Measurements from ENCODE around the gene SMARCE1.

SMARCE1 gene

GRCh38 chr17:40602445-40603443, 44.9 kb downstream of the SMARCE1 start:
- Histone ChIP-seq H3K9ac (ENCODE audit: low read depth, low read length) (no peak overlapping the region), H4K20me1 (ENCODE audit: insufficient read depth, low read length) (no peaks in the 10 kb centered on the region), H3K4me2 (ENCODE audit: insufficient read depth, low read length) (no peak overlapping the region), H3K27me3 (ENCODE audit: insufficient read depth, low read length, poor library complexity) (no peaks in the 10 kb centered on the region), H2AFZ (ENCODE audit: low read depth, low read length) (peak overlapping the region; percentile 8; the same call in 1 of the 2 replicates), H3K79me2 (ENCODE audit: insufficient read depth, low read length) (no peaks in the 10 kb centered on the region), H3K27ac (ENCODE audit: low read length) (no peak overlapping the region), H3K4me1 (ENCODE audit: insufficient read depth, low read length) (no peaks in the 10 kb centered on the region), H3K4me3 (ENCODE audit: low read depth in 1 of 2, low read length in 2 of 2) (no peak overlapping the region), H3K36me3 (ENCODE audit: insufficient read depth, low read length) (no peaks in the 10 kb centered on the region), H3K9me3 (ENCODE audit: insufficient read depth, low read length, severe bottlenecking) (no peaks in the 10 kb centered on the region)
- DNase-seq (no peak), ATAC-seq (ENCODE audit: insufficient read depth, low read depth) (no peak)
- TF ChIP-seq CTCF (IDR thresholded peaks at IDR 0.05; ENCODE audit: borderline replicate concordance, extremely low read depth, low read length, poor library complexity, severe bottlenecking) (no peak), EZH2 (IDR thresholded peaks at IDR 0.05; ENCODE audit: borderline replicate concordance, low read depth, low read length, severe bottlenecking) (no peak)

- Histone ChIP-seq H3K79me2 (ENCODE audit: insufficient read depth, low read length) (no peaks in the 10 kb centered on the region), H3K27ac (ENCODE audit: low read length) (no peak overlapping the region), H4K20me1 (ENCODE audit: insufficient read depth, low read length) (no peaks in the 10 kb centered on the region), H3K9me3 (ENCODE audit: insufficient read depth, low read length, severe bottlenecking) (no peaks in the 10 kb centered on the region), H3K4me1 (ENCODE audit: insufficient read depth, low read length) (no peaks in the 10 kb centered on the region), H3K27me3 (ENCODE audit: insufficient read depth, low read length, poor library complexity) (no peaks in the 10 kb centered on the region), H3K4me2 (ENCODE audit: insufficient read depth, low read length) (no peak overlapping the region), H2AFZ (ENCODE audit: low read depth, low read length) (no peak overlapping the region), H3K9ac (ENCODE audit: low read depth, low read length) (no peak overlapping the region), H3K4me3 (ENCODE audit: low read depth in 1 of 2, low read length in 2 of 2) (no peak overlapping the region), H3K36me3 (ENCODE audit: insufficient read depth, low read length) (no peaks in the 10 kb centered on the region)
- no peak for DNase-seq
- no peak for ATAC-seq (ENCODE audit: insufficient read depth, low read depth)
- TF ChIP-seq EZH2 (IDR thresholded peaks at IDR 0.05; ENCODE audit: borderline replicate concordance, low read depth, low read length, severe bottlenecking), result no peak
- no peak for TF ChIP-seq CTCF (IDR thresholded peaks at IDR 0.05; ENCODE audit: borderline replicate concordance, extremely low read depth, low read length, poor library complexity, severe bottlenecking)
Measured at GRCh38 chr17:40600486-40601046, 47.1 kb downstream of the SMARCE1 start.

GRCh38 chr17:40599468-40599763, 48.2 kb downstream of the SMARCE1 start:
- ATAC-seq (ENCODE audit: insufficient read depth, low read depth) (no peak), DNase-seq (no peak)
- Histone ChIP-seq H3K79me2 (ENCODE audit: insufficient read depth, low read length) (no peaks in the 10 kb centered on the region), H3K4me2 (ENCODE audit: insufficient read depth, low read length) (no peak overlapping the region), H2AFZ (ENCODE audit: low read depth, low read length) (no peak overlapping the region), H3K36me3 (ENCODE audit: insufficient read depth, low read length) (no peaks in the 10 kb centered on the region), H3K9ac (ENCODE audit: low read depth, low read length) (no peak overlapping the region), H3K27me3 (ENCODE audit: insufficient read depth, low read length, poor library complexity) (no peaks in the 10 kb centered on the region), H4K20me1 (ENCODE audit: insufficient read depth, low read length) (no peaks in the 10 kb centered on the region), H3K27ac (ENCODE audit: low read length) (no peak overlapping the region), H3K9me3 (ENCODE audit: insufficient read depth, low read length, severe bottlenecking) (no peaks in the 10 kb centered on the region), H3K4me1 (ENCODE audit: insufficient read depth, low read length) (no peaks in the 10 kb centered on the region), H3K4me3 (ENCODE audit: low read depth in 1 of 2, low read length in 2 of 2) (no peak overlapping the region)
- TF ChIP-seq CTCF (IDR thresholded peaks at IDR 0.05; ENCODE audit: borderline replicate concordance, extremely low read depth, low read length, poor library complexity, severe bottlenecking) (no peak), EZH2 (IDR thresholded peaks at IDR 0.05; ENCODE audit: borderline replicate concordance, low read depth, low read length, severe bottlenecking) (no peak)
